NCI-H2081 treated with DMSO at 0.1 percent for 48 hours (cell line): ENCODE results near the gene HFE.
"Not testable (repeated sequence)": the region's sequence is repeated elsewhere in the genome, so short reads cannot be mapped to it uniquely, and the experiment has no call there.

Experiments
- DNase-seq: peaks from one replicate; lab custom pipeline; 2025; lab: John Stamatoyannopoulos, UW

HFE gene

GRCh38 chr6:26109772-26110171 is 22.5 kb downstream of the HFE start:
- no peak for DNase-seq

DNA sequence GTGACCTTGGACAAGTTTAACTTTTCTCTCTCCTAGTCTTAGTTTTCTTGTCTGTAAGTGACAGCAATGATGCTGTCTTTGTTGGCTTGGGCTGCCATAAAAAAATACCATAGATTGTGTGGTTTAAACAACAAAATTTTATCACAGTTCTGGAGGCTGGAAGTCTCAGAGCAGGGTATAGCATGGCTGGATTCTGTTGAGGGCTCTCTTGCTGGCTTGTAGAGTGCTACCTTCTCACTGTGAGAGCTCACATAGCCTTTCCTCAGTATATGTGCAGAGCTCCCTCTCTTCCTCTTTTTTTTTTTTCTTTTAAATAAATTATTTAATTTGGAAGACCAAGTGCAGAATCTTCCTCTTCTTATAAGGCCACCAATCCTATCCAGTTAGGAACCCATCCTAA is 26.3 kb downstream of the HFE start:
- DNase-seq: no peak

DNA sequence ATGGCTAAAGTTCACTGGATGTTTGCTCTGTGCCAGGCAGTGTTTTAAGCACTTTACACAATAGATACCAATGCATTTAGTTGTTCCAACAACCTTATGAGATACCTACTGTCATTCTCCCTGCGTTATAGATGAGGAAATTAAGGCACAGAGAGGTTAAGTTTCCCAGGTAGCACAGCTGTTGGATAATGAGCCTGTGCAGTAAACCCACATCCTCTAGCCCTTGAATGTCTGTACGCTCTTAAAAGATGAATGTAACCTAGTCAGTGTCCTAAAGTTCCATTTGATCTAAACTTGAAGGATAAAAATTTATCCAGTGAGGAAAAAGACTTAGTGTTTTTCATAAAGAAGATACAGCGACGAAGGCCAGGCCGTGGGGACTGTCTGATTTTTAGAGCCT is 28.0 kb downstream of the HFE start:
- no peak for DNase-seq

DNA sequence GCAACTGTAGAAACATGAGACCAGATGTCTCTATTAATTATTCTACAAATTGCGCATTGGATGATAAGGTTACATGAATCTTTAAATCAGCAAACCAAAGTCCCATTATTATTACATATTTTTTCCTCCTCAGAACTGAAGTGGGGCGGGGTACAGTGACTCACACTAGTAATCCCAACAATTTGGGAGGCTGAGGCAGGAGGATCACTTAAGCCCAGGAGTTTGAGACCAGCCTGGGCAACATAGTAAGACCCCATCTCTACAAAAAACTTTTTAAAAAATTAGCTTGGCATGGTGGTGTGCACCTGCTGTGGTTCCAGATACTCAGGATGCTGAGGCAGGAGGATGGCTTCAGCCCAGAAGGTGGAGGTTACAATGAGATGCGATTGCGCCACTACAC is 29.0 kb downstream of the HFE start:
- DNase-seq: no peak

GRCh38 chr6:26118999-26119398 is 31.8 kb downstream of the HFE start:
- DNase-seq: peak; percentile 15

GRCh38 chr6:26120115-26120514 is 32.9 kb downstream of the HFE start:
- not testable (repeated sequence) for DNase-seq

DNA sequence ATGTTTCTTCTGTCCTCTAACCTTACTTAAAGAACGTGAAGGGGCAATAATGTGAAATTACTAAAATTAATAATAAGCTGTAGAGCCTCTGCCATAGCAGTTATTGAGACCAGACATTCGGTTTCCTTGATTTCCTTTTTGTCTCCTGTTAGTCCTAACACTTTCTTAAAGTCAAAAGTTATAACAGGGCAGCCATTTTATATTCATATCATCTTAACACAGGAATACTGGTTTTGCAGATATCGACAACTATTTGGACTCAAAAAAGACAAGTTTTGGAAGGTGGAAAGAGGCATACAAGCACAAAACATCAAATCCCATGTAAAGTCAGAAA is 33.5 kb downstream of the HFE start:
- no peak for DNase-seq

DNA sequence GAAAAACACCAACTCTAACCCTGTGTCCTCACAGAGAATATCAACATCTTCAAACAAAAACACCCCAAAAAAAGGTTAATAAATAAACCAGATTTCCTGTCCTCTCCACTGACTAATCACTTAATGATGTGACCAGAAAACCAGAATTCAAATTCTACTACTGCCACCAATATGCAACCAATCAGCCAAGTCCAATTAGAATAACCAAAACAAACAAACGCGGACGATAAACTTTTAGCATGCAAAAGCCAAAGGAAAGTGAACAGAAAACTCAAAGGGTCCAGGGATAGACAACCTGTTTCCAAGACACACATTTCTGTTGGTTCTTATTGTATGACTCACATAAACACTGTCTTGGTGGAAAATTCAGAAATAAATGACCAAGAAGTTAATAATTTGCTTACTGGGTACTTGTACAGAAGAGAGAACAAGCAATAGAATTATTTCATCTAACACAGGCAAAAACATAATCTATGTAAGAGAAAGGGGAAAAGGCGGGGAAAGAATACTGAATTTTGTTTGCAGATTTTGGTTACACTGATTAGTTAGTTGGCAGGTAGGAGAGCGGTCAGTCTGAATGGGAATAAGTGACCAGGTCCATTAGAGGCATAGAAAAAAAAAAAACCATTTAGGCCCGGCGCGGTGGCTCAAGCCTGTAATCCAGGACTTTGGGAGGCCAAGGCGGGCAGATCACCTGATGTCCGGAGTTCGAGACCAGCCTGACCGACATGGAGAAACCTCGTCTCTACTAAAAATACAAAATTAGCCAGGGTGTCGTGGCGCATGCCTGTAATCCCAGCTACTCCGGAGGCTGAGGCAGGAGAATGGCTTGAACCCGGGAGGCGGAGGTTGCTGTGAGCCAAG is 34.1 kb downstream of the HFE start:
- no peak for DNase-seq

GRCh38 chr6:26122005-26122388 is 34.8 kb downstream of the HFE start:
- no peak for DNase-seq

- no peak for DNase-seq
Measured at GRCh38 chr6:26122402-26122792, 35.2 kb downstream of the HFE start.

- DNase-seq: peak; percentile 97
Measured at GRCh38 chr6:26122793-26123674, 35.8 kb downstream of the HFE start.

DNA sequence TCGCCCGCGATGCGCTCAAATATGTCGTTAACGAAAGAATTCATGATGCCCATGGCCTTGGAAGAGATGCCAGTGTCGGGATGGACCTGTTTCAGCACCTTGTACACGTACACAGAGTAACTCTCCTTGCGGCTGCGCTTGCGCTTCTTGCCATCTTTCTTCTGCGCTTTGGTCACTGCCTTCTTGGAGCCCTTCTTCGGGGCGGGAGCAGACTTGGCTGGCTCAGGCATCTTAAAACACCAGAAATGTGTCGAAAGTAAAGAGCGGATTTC is 36.4 kb downstream of the HFE start:
- DNase-seq: no peak

DNA sequence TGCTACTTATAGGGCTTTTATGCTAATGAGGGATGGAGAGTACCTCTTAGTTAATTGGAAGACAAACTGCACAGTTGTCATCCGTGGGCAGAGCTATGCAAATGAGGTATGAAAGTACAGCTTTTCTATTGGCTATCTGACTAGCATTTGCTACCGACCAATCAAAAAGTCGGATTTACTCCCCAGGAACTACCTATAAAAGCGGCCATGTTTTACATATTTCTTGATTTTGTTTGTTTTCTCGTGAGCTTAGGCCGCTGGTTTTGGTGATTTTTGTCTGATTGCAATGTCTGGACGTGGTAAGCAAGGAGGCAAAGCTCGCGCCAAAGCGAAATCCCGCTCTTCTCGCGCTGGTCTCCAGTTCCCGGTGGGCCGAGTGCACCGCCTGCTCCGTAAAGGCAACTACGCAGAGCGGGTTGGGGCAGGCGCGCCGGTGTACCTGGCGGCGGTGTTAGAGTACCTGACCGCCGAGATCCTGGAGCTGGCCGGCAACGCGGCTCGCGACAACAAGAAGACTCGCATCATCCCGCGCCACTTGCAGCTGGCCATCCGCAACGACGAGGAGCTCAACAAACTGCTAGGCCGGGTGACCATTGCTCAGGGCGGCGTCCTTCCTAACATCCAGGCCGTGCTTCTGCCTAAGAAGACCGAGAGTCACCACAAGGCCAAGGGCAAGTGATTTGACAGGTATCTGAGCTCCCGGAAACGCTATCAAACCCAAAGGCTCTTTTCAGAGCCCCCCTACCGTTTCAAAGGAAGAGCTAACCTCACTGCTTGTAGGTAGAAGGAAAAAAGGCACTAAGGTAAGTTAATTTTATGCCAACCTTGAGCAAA is 36.9 kb downstream of the HFE start:
- peak; percentile 99 for DNase-seq

DNA sequence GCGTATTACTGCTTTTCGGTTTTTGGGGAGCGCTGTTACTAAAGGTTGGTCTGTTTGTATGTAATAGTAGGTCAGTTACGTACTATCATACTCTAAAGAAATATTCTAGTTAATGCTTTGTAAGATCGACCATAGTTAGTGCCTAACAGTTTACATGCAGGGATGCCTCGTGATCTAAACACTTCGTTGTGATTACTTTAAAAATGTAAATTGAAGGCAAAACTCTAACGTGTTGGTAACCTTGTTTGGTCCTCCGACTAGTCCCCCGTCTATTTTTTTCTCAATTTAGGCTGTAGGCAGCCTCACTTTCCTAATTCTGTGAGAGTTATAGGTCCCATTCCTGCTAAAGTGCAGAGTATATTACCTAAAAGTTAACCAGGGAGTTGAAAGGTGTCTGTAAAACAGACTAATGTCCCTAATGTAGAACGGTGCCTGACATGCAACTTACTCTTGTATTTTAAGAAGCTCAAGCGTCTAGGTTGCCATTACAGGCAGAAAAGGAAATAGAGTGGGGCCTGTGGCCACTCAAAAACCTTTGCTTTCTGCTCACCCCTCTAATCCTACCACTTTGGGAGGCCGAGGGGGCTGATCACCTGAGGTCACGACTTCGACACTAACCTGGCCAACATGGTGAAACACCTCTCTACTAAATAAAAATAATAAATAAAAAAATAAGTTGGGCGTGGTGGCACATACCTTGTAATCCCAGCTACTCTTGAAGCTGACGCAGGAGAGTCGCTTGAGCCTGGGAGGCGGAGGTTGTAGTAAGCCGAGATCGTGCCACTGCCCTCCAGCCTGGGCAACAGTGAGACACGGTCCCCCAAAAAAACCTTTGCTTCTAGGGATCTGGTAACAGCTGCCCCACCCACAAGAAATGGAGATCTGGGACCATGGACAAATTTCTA is 37.8 kb downstream of the HFE start:
- no peak for DNase-seq

GRCh38 chr6:26126394-26127235 is 39.4 kb downstream of the HFE start:
- DNase-seq: no peak

DNA sequence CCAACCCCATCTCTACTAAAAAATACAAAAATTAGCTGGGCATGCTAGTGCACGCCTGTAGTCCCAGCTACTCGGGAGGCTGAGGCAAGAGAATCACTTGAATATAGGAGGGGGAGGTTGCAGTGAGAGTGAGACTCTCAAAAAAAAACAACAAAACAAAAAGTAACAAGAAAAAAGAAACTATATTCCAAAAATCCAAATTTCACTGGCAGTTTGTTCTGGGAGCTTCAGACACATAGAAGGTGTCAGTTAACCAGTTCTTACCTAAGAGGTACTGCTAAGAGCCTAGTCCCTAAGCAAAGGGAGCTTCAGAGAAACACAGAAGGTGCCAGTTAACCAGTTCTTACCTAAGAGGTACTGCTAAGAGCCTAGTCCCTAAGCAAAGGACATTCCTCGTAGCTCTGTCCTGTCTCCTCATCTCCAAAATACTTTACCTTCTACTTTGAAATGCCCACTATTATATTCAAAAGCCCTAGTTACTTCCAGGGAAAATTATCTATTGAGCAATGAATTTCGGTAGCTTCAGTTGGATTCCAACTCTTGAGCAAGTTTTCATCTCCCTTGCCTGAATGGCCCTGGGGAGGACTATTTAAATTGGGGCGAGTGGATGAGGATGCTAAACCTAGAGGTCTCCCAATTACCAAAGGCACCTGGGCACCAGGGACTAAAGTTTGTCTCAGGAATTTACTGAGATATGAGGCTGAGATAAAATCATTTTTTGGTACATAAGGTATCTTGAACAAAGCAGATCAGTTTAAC is 41.0 kb downstream of the HFE start:
- no peak for DNase-seq

DNA sequence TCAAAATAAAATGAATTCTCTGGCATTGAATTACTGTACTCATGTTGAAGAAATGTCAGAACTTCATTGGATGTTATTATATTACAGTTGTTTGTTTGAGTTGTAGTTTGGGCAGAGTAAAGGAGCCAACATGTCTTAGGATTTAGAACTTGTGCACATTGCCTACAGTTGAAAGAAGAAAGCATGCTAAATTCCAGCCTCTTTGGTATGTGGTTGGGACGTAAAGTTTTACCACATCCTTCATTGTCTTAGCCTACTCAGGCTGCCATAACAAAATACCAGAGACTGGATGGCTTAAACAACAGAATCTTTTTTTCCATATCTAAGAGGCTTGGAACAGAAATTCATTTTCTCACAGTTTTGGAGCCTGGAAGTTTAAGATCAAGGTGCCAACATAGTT is 42.4 kb downstream of the HFE start:
- no peak for DNase-seq

- no peak for DNase-seq
Measured at GRCh38 chr6:26130581-26131249, 43.5 kb downstream of the HFE start.

DNA sequence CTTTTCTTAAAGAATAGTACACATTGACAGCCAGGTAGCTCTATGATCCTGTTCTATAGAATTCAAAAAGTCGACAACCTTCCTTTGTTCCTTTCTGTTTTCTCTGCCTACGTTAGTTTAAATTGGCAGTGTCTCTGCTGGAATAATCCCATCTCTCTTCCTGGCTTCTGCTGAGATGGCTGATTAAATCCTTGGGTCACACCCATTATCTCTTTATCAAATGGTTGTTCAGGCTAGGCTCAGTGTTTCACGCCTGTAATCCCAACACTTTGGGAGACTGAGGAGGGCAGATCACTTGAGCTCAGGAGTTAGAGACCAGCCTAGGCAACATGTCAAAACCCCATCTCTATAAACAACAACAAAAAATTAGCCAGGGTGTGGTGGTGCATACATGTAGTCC is 44.4 kb downstream of the HFE start:
- DNase-seq: no peak
